HG03064 (cell line): ENCODE measurements around the gene BLOC1S5.
A peak's percentile ranks its signal among the peaks of the same experiment; 100 is the strongest.

Experiments used
- ATAC-seq: cut with Tn5 transposase; IDR thresholded peaks from one replicate; pipeline ENCODE4 v1.9.1; 2021; ENCODE audit warnings: low read depth; ENCODE audit not compliant: unreplicated experiment

The BLOC1S5 gene

DNA sequence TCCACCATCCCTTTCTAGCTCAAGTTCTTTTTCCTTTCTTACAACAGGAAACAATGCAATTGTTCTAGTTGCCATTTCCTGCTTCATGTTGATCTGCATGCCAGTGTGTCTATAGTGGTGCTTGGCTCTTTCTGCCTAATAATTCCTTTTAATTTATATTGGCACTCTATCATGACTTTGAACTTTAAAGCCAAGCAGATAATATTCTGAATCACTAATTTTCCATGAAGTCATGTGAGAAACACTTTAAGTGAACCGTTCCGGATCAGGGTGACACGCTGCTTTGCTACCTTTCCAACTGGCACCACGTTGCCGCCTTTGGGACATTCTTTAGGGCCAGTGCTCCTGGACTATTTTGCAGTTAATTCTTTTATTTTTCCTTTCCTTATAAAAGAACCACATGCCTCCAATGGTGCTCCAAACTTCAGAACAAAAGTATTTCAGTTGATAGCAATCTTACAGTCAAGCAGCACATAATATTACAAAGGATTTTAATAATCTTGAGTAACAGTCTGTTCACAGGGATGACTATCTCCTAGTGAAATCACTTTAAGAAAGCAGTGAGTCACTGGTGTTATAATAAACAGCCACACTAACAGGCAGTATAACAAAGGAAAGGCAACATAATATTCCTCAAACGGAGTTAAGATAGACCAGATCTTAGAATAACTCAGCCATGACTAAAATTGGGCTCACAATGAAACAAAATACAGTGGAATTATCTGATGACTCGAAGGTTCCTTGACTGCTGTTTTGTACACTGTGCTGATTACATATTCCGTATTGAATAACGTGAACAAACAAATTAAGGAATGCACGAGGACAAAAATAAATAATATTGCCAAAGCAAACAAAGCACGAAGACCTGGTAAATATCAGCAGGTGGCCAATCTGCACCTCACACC is 19.0 kb upstream of the BLOC1S5 start:
- no peak for ATAC-seq

- ATAC-seq = no peak
Measured at GRCh38 chr6:8082572-8082953, 18.4 kb upstream of the BLOC1S5 start.

- ATAC-seq = no peak
Measured at GRCh38 chr6:8080362-8081151, 16.4 kb upstream of the BLOC1S5 start.

DNA sequence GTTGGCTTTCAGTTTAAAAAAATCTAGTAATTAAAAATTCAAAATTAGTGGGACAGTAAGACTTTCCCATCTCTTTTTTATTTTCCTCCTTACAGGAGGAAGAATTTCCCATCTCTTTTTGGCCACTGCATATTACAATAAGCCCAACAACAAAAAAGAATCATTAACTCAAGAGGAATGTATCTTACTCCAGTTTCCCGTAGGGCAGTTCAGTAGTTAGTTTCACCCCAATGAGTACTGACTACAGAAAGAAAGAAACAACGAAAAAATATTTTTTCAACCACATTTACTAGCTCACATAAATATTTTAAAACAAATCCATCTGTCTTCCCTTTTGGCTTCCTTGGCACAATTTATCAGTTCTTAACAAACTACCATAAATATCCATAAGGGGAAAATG is 14.9 kb upstream of the BLOC1S5 start:
- ATAC-seq = no peak

DNA sequence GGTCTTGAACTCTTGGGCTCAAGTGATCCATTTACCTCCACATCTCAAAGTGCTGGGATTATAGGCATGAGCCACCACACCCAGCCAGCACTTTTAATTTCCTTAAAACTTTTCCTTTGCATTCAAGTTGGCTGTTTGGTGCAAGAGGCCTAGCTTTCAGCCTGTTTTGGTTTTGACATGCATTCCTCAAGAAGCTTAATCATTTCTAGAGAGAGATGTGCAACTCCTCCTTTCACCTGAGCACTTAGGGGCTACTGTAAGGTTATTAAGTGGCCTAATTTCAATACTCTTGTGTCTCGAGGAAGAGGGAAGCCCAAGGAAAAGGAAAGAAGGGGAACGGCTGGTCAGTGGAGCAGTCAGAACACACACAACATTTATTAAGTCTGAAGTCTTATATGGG is 13.8 kb upstream of the BLOC1S5 start:
- ATAC-seq = no peak

GRCh38 chr6:8075704-8076103 is 11.5 kb upstream of the BLOC1S5 start:
- no peak for ATAC-seq

- no peak for ATAC-seq
Measured at GRCh38 chr6:8075185-8075584, 11.0 kb upstream of the BLOC1S5 start.

GRCh38 chr6:8074213-8074612 is 10.0 kb upstream of the BLOC1S5 start:
- ATAC-seq = no peak

DNA sequence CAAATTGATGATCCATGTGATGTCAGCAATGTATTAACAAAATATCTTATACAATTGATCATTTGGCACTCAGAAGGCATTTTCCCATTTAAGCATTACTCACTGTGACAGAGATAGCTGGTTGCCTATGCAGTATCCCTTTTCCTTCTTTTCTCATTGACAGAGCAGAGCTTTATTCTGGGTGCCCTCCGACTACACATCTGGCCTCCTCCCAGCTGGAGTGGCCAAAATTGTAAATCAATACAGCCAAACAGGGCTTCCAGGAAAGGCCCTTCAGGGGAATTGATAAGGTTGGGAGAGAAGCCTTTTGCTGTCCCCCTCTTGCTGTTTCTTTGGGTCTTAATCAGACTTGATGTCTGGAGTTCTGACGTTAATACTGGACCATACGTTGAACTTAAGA is 9.6 kb upstream of the BLOC1S5 start:
- no peak for ATAC-seq

DNA sequence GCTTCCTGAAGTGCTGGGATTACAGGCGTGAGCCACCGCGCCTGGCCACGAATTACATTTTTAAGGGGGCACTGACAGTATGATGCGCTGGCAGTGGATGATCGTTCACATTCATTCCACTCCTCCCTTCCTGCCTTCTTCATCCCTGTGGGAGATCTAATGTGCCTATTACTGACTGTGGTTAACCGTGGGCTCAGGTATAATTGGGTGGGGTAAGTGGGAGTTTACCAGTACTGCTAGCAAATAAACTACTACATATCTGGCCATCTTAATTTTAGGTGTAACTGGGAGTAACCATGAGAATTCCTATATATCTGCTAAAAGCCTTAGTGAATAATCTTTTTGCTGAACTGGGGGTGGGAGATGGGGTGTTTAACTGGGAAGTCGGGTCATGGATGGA is 6.5 kb upstream of the BLOC1S5 start:
- no peak for ATAC-seq

- ATAC-seq = no peak
Measured at GRCh38 chr6:8069631-8070284, 5.6 kb upstream of the BLOC1S5 start.

DNA sequence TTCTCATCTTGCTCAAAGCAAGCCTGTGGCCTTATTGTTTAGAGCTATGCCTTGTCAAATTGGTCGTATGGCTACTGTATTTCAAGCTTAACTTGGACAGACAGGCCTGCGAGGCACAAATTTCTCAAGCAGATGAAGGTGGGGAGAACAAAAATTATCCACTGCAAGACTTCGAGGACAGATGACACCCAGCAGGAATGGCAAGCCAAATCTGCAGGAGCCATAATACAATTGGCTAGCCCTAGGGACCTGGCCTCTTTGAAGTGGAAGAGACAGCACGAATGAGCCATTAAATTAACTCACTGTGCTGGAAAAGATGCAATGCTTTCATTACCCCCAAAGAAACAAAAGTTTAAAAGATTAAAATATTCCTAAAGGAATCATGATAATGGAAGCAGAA is 5.0 kb upstream of the BLOC1S5 start:
- no peak for ATAC-seq

- ATAC-seq = no peak
Measured at GRCh38 chr6:8066108-8066507, 1.9 kb upstream of the BLOC1S5 start.

DNA sequence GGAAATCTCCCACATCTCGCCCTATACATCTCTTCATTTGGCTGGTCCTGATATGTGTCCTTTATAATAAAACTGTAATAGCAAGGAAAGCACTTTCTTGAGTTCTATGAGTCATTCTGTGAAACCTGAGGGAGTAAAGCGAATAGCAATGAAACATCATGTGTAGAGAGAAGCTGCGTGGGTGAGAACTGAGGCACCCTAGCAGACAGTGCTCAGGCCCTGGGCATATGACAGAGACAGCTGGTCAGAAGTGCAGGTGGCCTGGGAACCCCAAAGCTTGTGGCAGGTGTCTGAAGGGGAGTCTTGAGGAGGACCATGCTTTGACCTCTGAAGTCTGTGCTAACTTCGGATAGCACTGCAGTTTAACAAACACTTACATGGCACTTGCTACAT is 1.3 kb upstream of the BLOC1S5 start:
- peak; percentile 37 for ATAC-seq

DNA sequence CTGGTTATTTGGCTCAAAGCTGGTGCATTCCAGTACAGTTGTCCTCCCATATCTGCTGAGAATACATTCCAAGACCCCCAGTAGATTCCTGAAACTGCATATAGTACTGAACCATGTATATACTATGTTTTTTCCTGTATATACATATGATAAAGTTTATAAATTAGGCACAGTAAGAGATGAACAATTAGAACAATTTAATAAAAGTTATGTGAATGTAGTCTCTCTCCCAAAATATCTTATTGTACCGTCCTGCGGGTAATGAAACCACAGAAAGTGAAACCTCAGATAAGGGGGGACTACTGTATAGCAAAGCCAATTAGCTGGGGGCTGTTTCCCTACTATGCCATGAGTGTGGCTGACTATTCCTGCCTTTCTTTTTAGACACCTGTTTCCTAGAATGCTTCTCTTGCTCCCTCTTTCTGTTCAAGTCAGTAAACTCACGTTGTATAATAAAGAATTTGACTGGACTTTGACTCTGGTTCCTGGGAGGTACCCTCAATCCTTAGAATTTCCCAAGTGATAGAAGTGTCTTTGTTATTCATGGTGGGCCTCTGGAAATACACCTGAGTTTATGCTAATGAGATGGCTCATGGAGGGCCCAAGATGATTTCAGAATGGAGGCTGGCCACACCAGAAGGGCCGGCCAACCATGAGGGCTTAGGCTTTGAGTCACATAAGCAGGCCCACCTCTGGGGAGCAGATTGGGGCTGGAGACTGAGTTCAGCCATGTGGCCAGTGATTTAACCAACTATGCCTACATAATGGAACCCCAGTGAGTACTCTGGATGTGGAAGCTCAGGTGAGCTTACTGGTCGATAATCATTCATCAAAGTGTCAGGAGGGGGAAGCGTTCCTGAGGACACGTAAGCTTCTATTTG is 689 bp upstream of the BLOC1S5 start:
- ATAC-seq = no peak

- no peak for ATAC-seq
Measured at GRCh38 chr6:8061736-8062135, 2.5 kb downstream of the BLOC1S5 start.

- ATAC-seq = no peak
Measured at GRCh38 chr6:8060346-8060745, 3.8 kb downstream of the BLOC1S5 start.

DNA sequence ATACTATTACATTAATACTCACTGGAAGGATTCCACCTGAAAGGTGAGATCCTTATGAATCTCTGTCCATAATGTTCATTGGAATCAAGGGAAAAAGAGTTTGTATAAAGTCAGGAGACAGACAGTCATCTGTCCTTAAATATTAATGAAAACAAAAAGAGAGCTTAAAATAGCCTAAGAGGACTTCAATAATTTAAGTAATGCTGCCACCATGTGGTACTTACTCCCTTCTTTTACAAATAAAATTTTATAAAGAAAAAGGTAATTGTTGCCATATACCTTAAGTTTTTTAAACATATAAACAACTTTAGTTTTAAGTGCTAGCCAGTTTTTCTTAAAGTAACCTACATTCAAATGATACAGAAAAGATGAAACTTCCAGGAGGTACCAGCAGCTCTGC is 5.1 kb downstream of the BLOC1S5 start:
- ATAC-seq = no peak

DNA sequence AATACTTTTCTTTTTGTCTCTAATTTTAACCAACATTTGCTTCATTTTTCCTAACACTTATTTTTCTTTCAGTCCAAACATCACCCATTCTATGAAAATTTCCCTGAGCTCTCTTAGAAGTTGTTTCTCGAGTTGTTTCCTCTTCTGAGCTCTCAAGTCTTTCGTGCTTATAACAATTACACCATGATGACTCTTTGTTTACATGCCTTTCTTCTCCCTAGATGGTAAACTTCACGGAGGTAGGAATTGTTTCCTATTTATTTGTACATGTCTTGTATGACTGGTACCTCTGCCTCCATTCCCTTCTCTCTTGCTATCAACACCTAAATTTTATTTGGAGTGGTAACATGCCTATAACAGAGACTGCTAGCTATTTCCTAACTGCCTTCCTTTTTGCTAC is 6.4 kb downstream of the BLOC1S5 start:
- ATAC-seq = no peak

DNA sequence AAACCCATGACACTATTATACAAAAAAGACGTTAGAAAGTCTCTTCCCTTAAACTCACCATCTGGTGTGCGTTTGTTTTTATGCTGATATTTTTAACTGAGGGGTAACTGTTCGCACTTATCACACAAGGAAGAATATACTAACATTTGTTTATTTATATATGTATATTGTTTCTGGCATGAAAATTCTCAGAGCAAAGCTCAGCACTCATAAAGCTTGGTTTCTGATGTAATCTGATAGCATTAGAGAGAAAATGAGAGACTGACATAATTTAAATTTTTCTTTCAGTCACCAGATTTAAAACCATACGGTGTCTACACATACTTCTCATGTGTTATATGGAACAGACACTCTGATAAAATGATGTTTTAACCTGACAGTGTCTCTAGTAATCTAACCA is 6.9 kb downstream of the BLOC1S5 start:
- ATAC-seq = no peak
